Activated CD8-positive, alpha-beta memory T cell treated with anti-CD3 and anti-CD28 coated beads, Interleukin-2, amount 10 ng/mL, durations not matched to agents 7 days and 5 days (primary cell): ENCODE results near the gene PTPN12. TPM values are rescaled to one million over a fixed set of nuclear protein-coding genes. Genes with fewer than 3 reads are reported as not detected.
"Not testable (repeated sequence)": the region's sequence is repeated elsewhere in the genome, so short reads cannot be mapped to it uniquely, and the experiment has no call there.

Source experiments
- ATAC-seq: fragments of 150-1000 bp; cut with Tn5 transposase; one replicate; pipeline ENCODE4 v1.10.0; 2021; ENCODE audit warnings: moderate library complexity
- CTCF ChIA-PET: fragments of 350-600 bp; sonication (Branson Sonifier 250); formaldehyde crosslinking; loops from one replicate; lab custom pipeline; 2021; ENCODE audit warnings: antibody characterized with exemption; lab: Charles Lee
- DNase-seq: peaks from one replicate; pipeline ENCODE4 v3.0.0-alpha.2; 2020
- H3K27ac Mint-ChIP-seq: one replicate; pipeline ENCODE4 v1.8.0; 2021; ENCODE audit warnings: mild to moderate bottlenecking, mixed read lengths
- H3K27me3 Mint-ChIP-seq: one replicate; pipeline ENCODE4 v1.8.0; 2021; ENCODE audit warnings: mixed read lengths
- H3K36me3 Mint-ChIP-seq: one replicate; pipeline ENCODE4 v1.8.0; 2021; ENCODE audit warnings: mild to moderate bottlenecking, mixed read lengths
- H3K4me1 Mint-ChIP-seq: one replicate; pipeline ENCODE4 v1.8.0; 2021; ENCODE audit warnings: mixed read lengths
- H3K4me3 Mint-ChIP-seq: one replicate; pipeline ENCODE4 v1.8.0; 2021; ENCODE audit warnings: mild to moderate bottlenecking, moderate library complexity, mixed read lengths
- H3K9me3 Mint-ChIP-seq: one replicate; pipeline ENCODE4 v1.8.0; 2022; ENCODE audit warnings: low read depth, mixed read lengths
- total RNA-seq, 2 experiments: library from RNA; stranded (reverse); gene quantifications; one replicate each; pipeline ENCODE4 v1.2.3, GENCODE V29; 2021

The PTPN12 gene
- total RNA-seq, 2 experiments from 2014 or later, result 20.6 to 20.8 TPM

GRCh38 chr7:77529279-77529678 is 7.8 kb upstream of the PTPN12 start:
- no peak for DNase-seq
- CTCF ChIA-PET, result no interaction called here
- H3K27me3 Mint-ChIP-seq, result peaks cover 7% of the 10 kb centered on the region
- no peaks in the 10 kb centered on the region for H3K9me3 Mint-ChIP-seq
- ATAC-seq, result no peak
- H3K4me3 Mint-ChIP-seq, result no peak overlapping the region
- H3K36me3 Mint-ChIP-seq, result no peaks in the 10 kb centered on the region
- peaks cover 3% of the 10 kb centered on the region for H3K4me1 Mint-ChIP-seq
- H3K27ac Mint-ChIP-seq, result no peak overlapping the region

GRCh38 chr7:77531038-77531437 is 6.1 kb upstream of the PTPN12 start:
- H3K27me3 Mint-ChIP-seq, result peaks cover 3% of the 10 kb centered on the region
- H3K4me1 Mint-ChIP-seq, result peaks cover 3% of the 10 kb centered on the region
- H3K9me3 Mint-ChIP-seq, result no peaks in the 10 kb centered on the region
- ATAC-seq (no peak), DNase-seq (no peak)
- no peaks in the 10 kb centered on the region for H3K36me3 Mint-ChIP-seq
- no peak overlapping the region for H3K27ac Mint-ChIP-seq
- CTCF ChIA-PET, result no interaction called here
- H3K4me3 Mint-ChIP-seq, result no peak overlapping the region

GRCh38 chr7:77532247-77532646 is 4.8 kb upstream of the PTPN12 start:
- peaks cover 6% of the 10 kb centered on the region for H3K4me1 Mint-ChIP-seq
- H3K9me3 Mint-ChIP-seq, result no peaks in the 10 kb centered on the region
- H3K4me3 Mint-ChIP-seq, result no peak overlapping the region
- H3K27ac Mint-ChIP-seq, result no peak overlapping the region
- ATAC-seq, result no peak
- H3K36me3 Mint-ChIP-seq, result no peaks in the 10 kb centered on the region
- CTCF ChIA-PET, result no interaction called here
- peaks cover 3% of the 10 kb centered on the region for H3K27me3 Mint-ChIP-seq
- DNase-seq, result no peak

DNA sequence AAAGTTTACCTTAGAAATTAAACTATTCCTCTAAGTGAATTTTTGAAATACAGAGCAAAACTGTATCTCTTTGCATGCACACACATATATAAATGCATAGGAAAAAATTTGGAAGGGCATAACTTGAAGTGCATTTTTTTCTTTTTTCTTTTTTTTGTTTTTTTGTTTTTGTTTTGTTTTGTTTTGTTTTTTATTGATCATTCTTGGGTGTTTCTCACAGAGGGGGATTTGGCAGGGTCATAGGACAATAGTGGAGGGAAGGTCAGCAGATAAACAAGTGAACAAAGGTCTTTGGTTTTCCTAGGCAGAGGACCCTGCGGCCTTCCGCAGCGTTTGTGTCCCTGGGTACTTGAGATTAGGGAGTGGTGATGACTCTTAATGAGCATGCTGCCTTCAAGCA is 4.4 kb upstream of the PTPN12 start:
- H3K27me3 Mint-ChIP-seq, result not testable (repeated sequence)

GRCh38 chr7:77534046-77534445 is 3.0 kb upstream of the PTPN12 start:
- ATAC-seq, DNase-seq, H3K36me3 Mint-ChIP-seq, H3K4me3 Mint-ChIP-seq, H3K27ac Mint-ChIP-seq, H3K9me3 Mint-ChIP-seq, CTCF ChIA-PET, H3K27me3 Mint-ChIP-seq: not testable (repeated sequence)
- peaks cover 14% of the 10 kb centered on the region for H3K4me1 Mint-ChIP-seq

More for the DNA sequence above, 4.4 kb upstream of the PTPN12 start:
- H3K9me3 Mint-ChIP-seq, CTCF ChIA-PET, H3K36me3 Mint-ChIP-seq, DNase-seq, H3K4me3 Mint-ChIP-seq, H3K4me1 Mint-ChIP-seq, ATAC-seq, H3K27ac Mint-ChIP-seq: not testable (repeated sequence)

GRCh38 chr7:77536017-77536412 is 1.1 kb upstream of the PTPN12 start:
- ATAC-seq, result no peak
- Mint-ChIP-seq H3K27ac (peak overlapping the region; percentile 84), H3K4me3 (peak overlapping the region; percentile 97), H3K36me3 (no peaks in the 10 kb centered on the region), H3K9me3 (no peaks in the 10 kb centered on the region), H3K4me1 (peaks cover 12% of the 10 kb centered on the region), H3K27me3 (peaks cover 4% of the 10 kb centered on the region)
- CTCF ChIA-PET, result interaction anchor here (0.8 kb wide), 1 partner anchor 164 kb away, joined by 3 read pairs; no protein-coding TSS in a partner anchor
- DNase-seq, result no peak

GRCh38 chr7:77536413-77537135 is 521 bp upstream of the PTPN12 start:
- ATAC-seq (peak; percentile 96), DNase-seq (peak; percentile 97)
- CTCF ChIA-PET, result interaction anchor here (0.8 kb wide), 1 partner anchor 164 kb away, joined by 3 read pairs; no protein-coding TSS in a partner anchor
- no peaks in the 10 kb centered on the region for H3K36me3 Mint-ChIP-seq
- no peaks in the 10 kb centered on the region for H3K9me3 Mint-ChIP-seq
- peaks cover 4% of the 10 kb centered on the region for H3K27me3 Mint-ChIP-seq
- H3K4me3 Mint-ChIP-seq, result peak overlapping the region; percentile 97
- peaks cover 11% of the 10 kb centered on the region for H3K4me1 Mint-ChIP-seq
- H3K27ac Mint-ChIP-seq, result peak overlapping the region; percentile 84

DNA sequence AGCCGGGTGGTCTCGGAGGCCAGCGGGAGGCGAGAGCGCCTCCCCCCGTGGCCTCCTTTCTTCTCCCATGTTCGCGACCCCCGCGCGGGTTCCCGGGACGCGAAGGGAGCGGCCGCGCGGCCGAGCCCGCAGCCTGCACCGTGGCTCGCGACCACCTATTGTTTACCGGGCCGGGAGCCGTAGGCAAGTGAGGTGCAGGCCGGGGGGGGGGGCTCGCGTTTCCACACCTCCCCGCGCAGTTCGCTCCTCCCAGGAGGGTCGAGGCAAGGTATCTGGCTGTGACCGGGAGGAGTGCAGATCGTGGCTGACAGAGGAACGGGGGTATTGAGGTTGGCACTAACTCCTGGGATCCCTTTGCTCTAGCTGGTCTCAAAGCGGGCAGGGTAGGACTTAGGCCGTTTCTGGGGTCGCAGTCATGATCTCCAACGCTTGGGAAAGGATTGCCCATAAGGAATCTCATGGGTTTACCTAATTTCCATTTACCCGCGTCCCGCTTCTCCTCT is 734 bp downstream of the PTPN12 start:
- Mint-ChIP-seq H3K36me3 (no peaks in the 10 kb centered on the region), H3K4me1 (peaks cover 11% of the 10 kb centered on the region), H3K9me3 (no peaks in the 10 kb centered on the region), H3K27ac (peak overlapping the region; percentile 52), H3K27me3 (peaks cover 4% of the 10 kb centered on the region), H3K4me3 (peak overlapping the region; percentile 80)
- no peak for DNase-seq
- ATAC-seq, result no peak
- CTCF ChIA-PET, result no interaction called here

- CTCF ChIA-PET, result no interaction called here
- peaks cover 4% of the 10 kb centered on the region for H3K27me3 Mint-ChIP-seq
- peak overlapping the region; percentile 52 for H3K27ac Mint-ChIP-seq
- peak overlapping the region; percentile 80 for H3K4me3 Mint-ChIP-seq
- ATAC-seq (no peak), DNase-seq (no peak)
- peaks cover 11% of the 10 kb centered on the region for H3K4me1 Mint-ChIP-seq
- H3K9me3 Mint-ChIP-seq, result no peaks in the 10 kb centered on the region
- H3K36me3 Mint-ChIP-seq, result no peaks in the 10 kb centered on the region
Measured at GRCh38 chr7:77538281-77539212, 1.5 kb downstream of the PTPN12 start.

DNA sequence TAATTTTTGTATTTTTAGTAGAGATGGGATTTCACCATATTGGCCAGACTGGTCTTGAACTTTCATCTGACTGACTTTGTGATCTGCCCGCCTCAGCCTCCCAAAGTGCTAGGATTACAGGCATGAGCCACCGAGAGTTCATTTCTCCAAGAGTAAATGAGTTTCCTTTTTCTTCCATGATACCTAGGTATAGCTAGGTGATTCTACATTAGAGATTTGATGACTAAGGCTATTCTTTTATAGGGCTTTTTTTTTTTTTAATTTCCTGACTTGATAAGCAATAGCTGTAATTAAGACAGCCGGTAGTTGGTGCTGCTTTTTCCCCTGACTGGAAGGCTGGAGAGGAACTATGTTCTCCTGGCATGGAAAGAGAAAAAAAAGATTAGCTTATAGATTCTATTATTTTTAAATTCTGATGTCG is 3.3 kb downstream of the PTPN12 start:
- CTCF ChIA-PET, result no interaction called here

DNA sequence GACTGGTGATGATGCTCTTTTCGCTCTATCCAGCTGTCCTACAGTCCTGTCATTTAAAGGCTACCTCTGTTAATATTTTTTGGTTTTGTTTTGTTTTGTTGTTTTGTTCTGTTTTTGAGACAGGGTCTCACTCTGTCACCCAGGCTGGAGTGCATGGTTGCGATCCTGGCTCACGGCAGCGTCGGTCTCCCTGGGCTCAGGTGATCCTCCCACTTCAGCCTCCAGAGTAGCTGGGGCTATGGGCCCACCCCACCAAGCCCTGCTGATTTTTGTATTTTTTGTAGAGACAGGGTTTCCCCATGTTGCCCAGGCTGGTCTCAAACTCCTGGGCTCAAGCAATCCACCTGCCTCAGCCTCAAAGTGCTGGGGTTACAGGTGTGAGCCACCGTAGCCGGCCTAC is 3.9 kb downstream of the PTPN12 start:
- H3K4me1 Mint-ChIP-seq, result peaks cover 18% of the 10 kb centered on the region
- CTCF ChIA-PET, DNase-seq, H3K27ac Mint-ChIP-seq, H3K4me3 Mint-ChIP-seq, ATAC-seq, H3K27me3 Mint-ChIP-seq, H3K36me3 Mint-ChIP-seq, H3K9me3 Mint-ChIP-seq: not testable (repeated sequence)

More for the DNA sequence above, 3.3 kb downstream of the PTPN12 start:
- H3K27me3 Mint-ChIP-seq, result peaks cover 4% of the 10 kb centered on the region
- H3K27ac Mint-ChIP-seq, result no peak overlapping the region
- no peak overlapping the region for H3K4me3 Mint-ChIP-seq
- ATAC-seq (no peak), DNase-seq (no peak)
- no peaks in the 10 kb centered on the region for H3K36me3 Mint-ChIP-seq
- peaks cover 18% of the 10 kb centered on the region for H3K4me1 Mint-ChIP-seq
- H3K9me3 Mint-ChIP-seq, result no peaks in the 10 kb centered on the region

GRCh38 chr7:77542409-77542808 is 5.3 kb downstream of the PTPN12 start:
- H3K36me3 Mint-ChIP-seq, result peaks cover 2% of the 10 kb centered on the region
- H3K27ac Mint-ChIP-seq, result no peak overlapping the region
- DNase-seq (no peak), ATAC-seq (no peak)
- no peak overlapping the region for H3K4me3 Mint-ChIP-seq
- H3K9me3 Mint-ChIP-seq, result no peaks in the 10 kb centered on the region
- peaks cover 16% of the 10 kb centered on the region for H3K4me1 Mint-ChIP-seq
- CTCF ChIA-PET, result interaction anchor here (1.4 kb wide), 1 partner anchor 127 kb away, joined by 3 read pairs; no protein-coding TSS in a partner anchor
- H3K27me3 Mint-ChIP-seq, result peaks cover 4% of the 10 kb centered on the region

- H3K27ac Mint-ChIP-seq, result no peak overlapping the region
- no peaks in the 10 kb centered on the region for H3K9me3 Mint-ChIP-seq
- CTCF ChIA-PET, result interaction anchor here (1.4 kb wide), 1 partner anchor 128 kb away, joined by 3 read pairs; no protein-coding TSS in a partner anchor
- H3K27me3 Mint-ChIP-seq, result peaks cover 4% of the 10 kb centered on the region
- no peak overlapping the region for H3K4me3 Mint-ChIP-seq
- no peak for DNase-seq
- no peak for ATAC-seq
- peaks cover 16% of the 10 kb centered on the region for H3K4me1 Mint-ChIP-seq
- H3K36me3 Mint-ChIP-seq, result peaks cover 2% of the 10 kb centered on the region
Measured at GRCh38 chr7:77542895-77543294, 5.8 kb downstream of the PTPN12 start.
